MM.1S (cell line): Measurements from ENCODE around the gene FAM53A.

Experiments used
- DNase-seq: peaks from one replicate; pipeline ENCODE4 v3.0.0-alpha.2; 2015
- H2AFZ ChIP-seq: fragments of 300-600 bp; sonication (generic); 2 replicates; pipeline ENCODE4 v1.6.0; 2016; ENCODE audit warnings: antibody characterized with exemption, low read length
- H3F3A ChIP-seq: fragments of 300-600 bp; sonication (generic); 2 replicates; pipeline ENCODE4 v1.6.1; 2016; ENCODE audit warnings: mild to moderate bottlenecking, antibody characterized with exemption, low read length, moderate library complexity, mixed read lengths; ENCODE audit not compliant: insufficient read depth
- H3K27ac ChIP-seq: fragments of 300-600 bp; sonication (generic); 2 replicates; pipeline ENCODE4 v1.5.1; 2016; ENCODE audit warnings: mild to moderate bottlenecking, low read length
- H3K27me3 ChIP-seq: fragments of 300-600 bp; sonication (generic); replicated peaks from 2 replicates; pipeline ENCODE4 v1.6.0; 2016; ENCODE audit warnings: low read length; ENCODE audit not compliant: insufficient read depth
- H3K36me3 ChIP-seq: fragments of 300-600 bp; sonication (generic); replicated peaks from 2 replicates; pipeline ENCODE4 v1.6.1; 2016; ENCODE audit warnings: mild to moderate bottlenecking, low read length, mixed read lengths; ENCODE audit not compliant: insufficient read depth
- H3K4me1 ChIP-seq: fragments of 300-600 bp; sonication (generic); 2 replicates; pipeline ENCODE4 v1.6.1; 2016; ENCODE audit warnings: low read length, mixed read lengths
- H3K4me2 ChIP-seq: fragments of 300-600 bp; sonication (generic); 2 replicates; pipeline ENCODE4 v1.6.0; 2016; ENCODE audit warnings: low read depth, low read length
- H3K4me3 ChIP-seq: fragments of 300-600 bp; sonication (generic); 2 replicates; pipeline ENCODE4 v1.5.1; 2016; ENCODE audit warnings: low read length, mixed read lengths
- H3K79me2 ChIP-seq: fragments of 300-600 bp; sonication (generic); 2 replicates; pipeline ENCODE4 v1.6.1; 2016; ENCODE audit warnings: mixed run types, low read length, mixed read lengths
- H3K9ac ChIP-seq: fragments of 300-600 bp; sonication (generic); 2 replicates; pipeline ENCODE4 v1.6.1; 2016; ENCODE audit warnings: low read length, mixed read lengths
- H3K9me2 ChIP-seq: fragments of 300-600 bp; sonication (generic); replicated peaks from 2 replicates; pipeline ENCODE4 v1.6.1; 2016; ENCODE audit warnings: mild to moderate bottlenecking, low read length, mixed read lengths; ENCODE audit not compliant: insufficient read depth
- H3K9me3 ChIP-seq: fragments of 300-600 bp; sonication (generic); replicated peaks from 2 replicates; pipeline ENCODE4 v1.6.1; 2016; ENCODE audit warnings: mild to moderate bottlenecking, low read length, mixed read lengths; ENCODE audit not compliant: insufficient read depth
- H4K20me1 ChIP-seq: fragments of 300-600 bp; sonication (generic); 2 replicates; pipeline ENCODE4 v1.6.1; 2016; ENCODE audit warnings: mild to moderate bottlenecking, low read length, moderate library complexity, mixed read lengths; ENCODE audit not compliant: insufficient read depth
- EZH2 ChIP-seq: fragments of 300-600 bp; sonication (generic); optimal IDR thresholded peaks from 2 replicates; pipeline ENCODE3; 2017; ENCODE audit warnings: low read depth, mild to moderate bottlenecking, antibody characterized with exemption, low read length, mixed read lengths
- EZH2phosphoT487 ChIP-seq: fragments of 300-600 bp; sonication (generic); IDR thresholded peaks from 2 replicates; pipeline ENCODE4 v1.6.1; 2018; ENCODE audit warnings: antibody characterized with exemption, low read length
- TF ChIP-seq, protein P1 (sequence below): fragments of 300-600 bp; sonication (generic); IDR thresholded peaks from 2 replicates; pipeline ENCODE4 v1.5.1; 2016; ENCODE audit warnings: antibody characterized with exemption, low read length, mixed read lengths

The FAM53A gene

DNA sequence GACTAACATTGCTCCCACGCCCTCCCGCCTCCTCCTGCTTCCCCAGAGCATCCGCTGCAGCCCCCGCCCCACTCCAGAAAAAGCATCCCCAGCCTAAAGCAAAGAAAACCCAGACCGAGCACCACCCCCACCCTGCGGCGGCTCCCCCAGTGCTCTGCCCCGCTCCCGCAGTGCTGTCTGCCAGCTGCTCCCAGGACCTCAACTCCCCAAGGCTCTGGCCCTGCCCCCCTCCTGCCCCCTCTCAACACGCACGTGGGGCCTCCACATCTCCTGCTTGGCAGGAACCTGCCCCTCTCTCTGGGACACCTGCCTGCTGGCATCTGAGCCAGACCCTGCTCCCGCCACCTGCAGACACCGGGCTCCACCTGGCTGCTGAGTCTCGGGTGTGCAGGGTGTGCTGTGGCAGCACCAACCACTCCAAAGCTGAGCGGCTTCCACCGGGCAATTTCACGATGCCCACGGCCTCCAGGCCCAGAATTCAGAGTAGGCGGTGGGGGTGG, 79.4 kb downstream of the FAM53A start:
- Histone ChIP-seq H3K9me2 (no peaks in the 10 kb centered on the region), H3K79me2 (no peaks in the 10 kb centered on the region), H3K4me3 (no peak overlapping the region), H3K27me3 (no peaks in the 10 kb centered on the region; the same call in 1 of the 2 replicates), H3K9me3 (no peaks in the 10 kb centered on the region), H3K36me3 (no peaks in the 10 kb centered on the region), H2AFZ (no peak overlapping the region), H3K27ac (no peak overlapping the region), H3K4me1 (no peaks in the 10 kb centered on the region), H4K20me1 (no peaks in the 10 kb centered on the region), H3K9ac (no peak overlapping the region), H3K4me2 (no peak overlapping the region), H3F3A (no peaks in the 10 kb centered on the region)
- DNase-seq, result no peak
- TF ChIP-seq EZH2phosphoT487 (no peak), EZH2 (no peak)
- TF ChIP-seq, protein P1, sequence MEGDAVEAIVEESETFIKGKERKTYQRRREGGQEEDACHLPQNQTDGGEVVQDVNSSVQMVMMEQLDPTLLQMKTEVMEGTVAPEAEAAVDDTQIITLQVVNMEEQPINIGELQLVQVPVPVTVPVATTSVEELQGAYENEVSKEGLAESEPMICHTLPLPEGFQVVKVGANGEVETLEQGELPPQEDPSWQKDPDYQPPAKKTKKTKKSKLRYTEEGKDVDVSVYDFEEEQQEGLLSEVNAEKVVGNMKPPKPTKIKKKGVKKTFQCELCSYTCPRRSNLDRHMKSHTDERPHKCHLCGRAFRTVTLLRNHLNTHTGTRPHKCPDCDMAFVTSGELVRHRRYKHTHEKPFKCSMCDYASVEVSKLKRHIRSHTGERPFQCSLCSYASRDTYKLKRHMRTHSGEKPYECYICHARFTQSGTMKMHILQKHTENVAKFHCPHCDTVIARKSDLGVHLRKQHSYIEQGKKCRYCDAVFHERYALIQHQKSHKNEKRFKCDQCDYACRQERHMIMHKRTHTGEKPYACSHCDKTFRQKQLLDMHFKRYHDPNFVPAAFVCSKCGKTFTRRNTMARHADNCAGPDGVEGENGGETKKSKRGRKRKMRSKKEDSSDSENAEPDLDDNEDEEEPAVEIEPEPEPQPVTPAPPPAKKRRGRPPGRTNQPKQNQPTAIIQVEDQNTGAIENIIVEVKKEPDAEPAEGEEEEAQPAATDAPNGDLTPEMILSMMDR, result no peak

- Histone ChIP-seq H2AFZ (no peak overlapping the region), H3K4me3 (no peak overlapping the region), H3K9me2 (no peaks in the 10 kb centered on the region), H3F3A (no peaks in the 10 kb centered on the region), H3K4me2 (no peak overlapping the region), H3K27me3 (no peaks in the 10 kb centered on the region; the same call in 1 of the 2 replicates), H3K79me2 (no peaks in the 10 kb centered on the region), H3K36me3 (no peaks in the 10 kb centered on the region), H3K9ac (no peak overlapping the region), H4K20me1 (no peaks in the 10 kb centered on the region), H3K27ac (no peak overlapping the region), H3K9me3 (no peaks in the 10 kb centered on the region), H3K4me1 (no peaks in the 10 kb centered on the region)
- TF ChIP-seq EZH2, result no peak
- no peak for DNase-seq
Measured at GRCh38 chr4:1604181-1604705, 79.9 kb downstream of the FAM53A start.

DNA sequence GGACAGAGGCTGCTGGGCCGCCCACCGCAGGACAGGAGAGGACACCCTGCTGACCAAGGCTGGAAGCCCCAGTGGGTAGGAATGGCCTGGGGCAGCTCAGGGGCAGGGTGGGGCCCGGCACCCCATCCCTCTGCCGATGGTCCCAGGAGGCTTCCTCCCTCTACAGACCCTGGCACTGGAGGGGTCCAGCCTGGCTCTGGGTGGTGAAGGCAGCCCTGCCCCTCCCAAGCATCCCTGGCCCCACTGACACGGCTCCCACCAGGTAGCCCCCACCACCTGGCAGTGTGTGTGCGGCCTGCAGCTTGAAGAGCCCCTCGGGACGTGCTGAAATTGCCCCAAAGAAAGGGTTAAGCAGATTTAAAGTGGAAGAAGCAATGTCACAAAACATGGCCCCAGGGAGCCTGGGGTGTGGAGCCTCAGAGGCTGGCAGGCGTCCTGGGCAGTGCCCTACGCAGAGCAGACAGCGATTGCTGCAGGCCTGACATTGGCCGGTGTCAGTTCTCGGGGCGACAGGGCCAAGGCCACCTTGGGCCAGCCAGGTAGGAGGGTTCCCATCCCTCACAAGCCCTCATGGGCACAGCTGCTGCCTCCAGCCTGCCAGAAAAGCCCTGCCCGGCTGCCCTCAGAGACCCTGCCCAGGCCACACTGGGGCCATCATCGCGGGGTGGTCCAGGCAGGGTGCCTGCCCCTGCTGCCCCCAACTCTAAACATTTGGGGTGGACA, 80.5 kb downstream of the FAM53A start:
- no peaks in the 10 kb centered on the region for H3K9me2 ChIP-seq
- no peaks in the 10 kb centered on the region for H3K36me3 ChIP-seq
- TF ChIP-seq EZH2phosphoT487, result no peak
- no peak for TF ChIP-seq EZH2
- TF ChIP-seq, protein P1, result no peak
- H3K4me2 ChIP-seq, result no peak overlapping the region
- H3K9ac ChIP-seq, result no peak overlapping the region
- no peaks in the 10 kb centered on the region for H3K9me3 ChIP-seq
- no peak for DNase-seq
- H3K4me1 ChIP-seq, result no peaks in the 10 kb centered on the region
- H3K27ac ChIP-seq, result no peak overlapping the region
- H2AFZ ChIP-seq, result no peak overlapping the region
- H3K79me2 ChIP-seq, result no peaks in the 10 kb centered on the region
- H4K20me1 ChIP-seq, result no peaks in the 10 kb centered on the region
- peaks cover 4% of the 10 kb centered on the region; the same call in 1 of the 2 replicates for H3K27me3 ChIP-seq
- H3K4me3 ChIP-seq, result no peak overlapping the region
- no peaks in the 10 kb centered on the region for H3F3A ChIP-seq
